Measurements from ENCODE around the gene NUSAP1. TPM values are rescaled to one million over a fixed set of nuclear protein-coding genes. Genes with fewer than 3 reads are reported as not detected.
A peak's percentile ranks its signal among the peaks of the same experiment; 100 is the strongest.
"Not testable (repeated sequence)": the region's sequence is repeated elsewhere in the genome, so short reads cannot be mapped to it uniquely, and the experiment has no call there.

NUSAP1 gene
- 360 and 376 TPM in 2 replicates for polyA plus RNA-seq (2014; cell fraction: cytosol; rRNA removed)
- 405 and 434 TPM in 2 replicates for polyA plus RNA-seq (2014; cell fraction: nucleus; rRNA removed)

- peak; percentile 100 for DNase-seq (ENCODE audit: low spot score)
Observed at GRCh38 chr15:41332194-41333025, at the start of gene NUSAP1, which contains the start of gene OIP5. TSS of gene NUSAP1 (plus strand) at chr15:41332881. CDS start at chr15:41332958, 77 bp downstream. TSS of gene OIP5 (minus strand) at chr15:41332591. CDS start at chr15:41332561, 30 bp downstream.

- not testable (repeated sequence) for DNase-seq (ENCODE audit: low spot score)
Observed at GRCh38 chr15:41282980-41283652, 49.6 kb upstream of the NUSAP1 start.

GRCh38 chr15:41283653-41284426, 48.8 kb upstream of the NUSAP1 start:
- peak; percentile 99 for DNase-seq (ENCODE audit: low spot score)

- peak; percentile 35 for DNase-seq (ENCODE audit: low spot score)
Observed at GRCh38 chr15:41284427-41285177, 48.1 kb upstream of the NUSAP1 start.

GRCh38 chr15:41285285-41285684, 47.4 kb upstream of the NUSAP1 start:
- no peak for DNase-seq (ENCODE audit: low spot score)

- DNase-seq (ENCODE audit: low spot score): no peak
Observed at GRCh38 chr15:41286665-41287333, 45.9 kb upstream of the NUSAP1 start.

- DNase-seq (ENCODE audit: low spot score): no peak
Observed at GRCh38 chr15:41288464-41288863, 44.2 kb upstream of the NUSAP1 start.

- DNase-seq (ENCODE audit: low spot score): no peak
Observed at GRCh38 chr15:41289953-41290352, 42.7 kb upstream of the NUSAP1 start.

- no peak for DNase-seq (ENCODE audit: low spot score)
Observed at GRCh38 chr15:41291065-41291631, 41.5 kb upstream of the NUSAP1 start.

GRCh38 chr15:41292521-41292920, 40.2 kb upstream of the NUSAP1 start:
- DNase-seq (ENCODE audit: low spot score): no peak

GRCh38 chr15:41301139-41301538, 31.5 kb upstream of the NUSAP1 start:
- not testable (repeated sequence) for DNase-seq (ENCODE audit: low spot score)

- no peak for DNase-seq (ENCODE audit: low spot score)
Observed at GRCh38 chr15:41301587-41301986, 31.1 kb upstream of the NUSAP1 start.

- no peak for DNase-seq (ENCODE audit: low spot score)
Observed at GRCh38 chr15:41304149-41304770, 28.4 kb upstream of the NUSAP1 start.

GRCh38 chr15:41307679-41308078, 25.0 kb upstream of the NUSAP1 start:
- DNase-seq (ENCODE audit: low spot score): no peak

GRCh38 chr15:41309226-41309905, 23.3 kb upstream of the NUSAP1 start:
- no peak for DNase-seq (ENCODE audit: low spot score)

- not testable (repeated sequence) for DNase-seq (ENCODE audit: low spot score)
Observed at GRCh38 chr15:41320805-41321330, 11.8 kb upstream of the NUSAP1 start.

- DNase-seq (ENCODE audit: low spot score): no peak
Observed at GRCh38 chr15:41323611-41324010, 9.1 kb upstream of the NUSAP1 start.

- no peak for DNase-seq (ENCODE audit: low spot score)
Observed at GRCh38 chr15:41331281-41331680, 1.4 kb upstream of the NUSAP1 start.

GRCh38 chr15:41331833-41332193, 868 bp upstream of the NUSAP1 start:
- DNase-seq (ENCODE audit: low spot score): no peak

All from SK-N-DZ (cell line).